SK-N-MC (cell line): ENCODE measurements around the gene RAMP1.
"Not testable (repeated sequence)": the region's sequence is repeated elsewhere in the genome, so short reads cannot be mapped to it uniquely, and the experiment has no call there.

ENCODE experiments used
- EZH2 ChIP-seq: fragments of 200-600 bp; sonication (generic); IDR thresholded peaks from one replicate; pipeline ENCODE4 v1.6.1; 2017; ENCODE audit warnings: antibody characterized with exemption
- FOXP2 ChIP-seq: optimal IDR thresholded peaks from 2 replicates; pipeline ENCODE3; 2011; ENCODE audit warnings: mild to moderate bottlenecking, moderate library complexity; ENCODE audit not compliant: insufficient read depth; ENCODE audit errors: extremely low read length, control extremely low read depth
- POLR2AphosphoS5 ChIP-seq: IDR thresholded peaks from 2 replicates; pipeline ENCODE4 v1.6.1; 2012; ENCODE audit warnings: mild to moderate bottlenecking, low read depth, low read length, borderline replicate concordance

- TF ChIP-seq POLR2AphosphoS5, EZH2, FOXP2: not testable (repeated sequence)
These were observed 8.7 kb downstream of the RAMP1 start for GRCh38 chr2:237868074-237868473.
